ENCODE measurements around the gene FAM204A. TPM values are rescaled to one million over a fixed set of nuclear protein-coding genes. Genes with fewer than 3 reads are reported as not detected.

FAM204A gene
- polyA plus RNA-seq (ENCODE audit: insufficient read length): 37.5 TPM

- peak; percentile 95 for DNase-seq
Measured at GRCh38 chr10:118341791-118342637, at the start of gene FAM204A. Gene FAM204A (minus strand): TSS chr10:118342324. CDS start chr10:118336415, 5,909 bp downstream.

GRCh38 chr10:118383699-118384098, 41.6 kb upstream of the FAM204A start:
- no peak for DNase-seq

GRCh38 chr10:118383063-118383689, 41.1 kb upstream of the FAM204A start:
- no peak for DNase-seq

GRCh38 chr10:118374404-118374803, 32.3 kb upstream of the FAM204A start:
- no peak for DNase-seq

- DNase-seq: no peak
Measured at GRCh38 chr10:118373786-118374185, 31.7 kb upstream of the FAM204A start.

- DNase-seq: no peak
Measured at GRCh38 chr10:118370499-118370898, 28.4 kb upstream of the FAM204A start.

- no peak for DNase-seq
Measured at GRCh38 chr10:118369641-118370205, 27.6 kb upstream of the FAM204A start.

GRCh38 chr10:118365702-118366101, 23.6 kb upstream of the FAM204A start:
- DNase-seq: no peak

- no peak for DNase-seq
Measured at GRCh38 chr10:118362103-118362502, 20.0 kb upstream of the FAM204A start.

- DNase-seq: no peak
Measured at GRCh38 chr10:118358327-118358726, 16.2 kb upstream of the FAM204A start.

GRCh38 chr10:118357841-118358240, 15.7 kb upstream of the FAM204A start:
- no peak for DNase-seq

GRCh38 chr10:118356628-118357027, 14.5 kb upstream of the FAM204A start:
- no peak for DNase-seq

GRCh38 chr10:118355234-118355633, 13.1 kb upstream of the FAM204A start:
- no peak for DNase-seq

- DNase-seq: no peak
Measured at GRCh38 chr10:118349235-118349634, 7.1 kb upstream of the FAM204A start.

GRCh38 chr10:118343549-118343948, 1.4 kb upstream of the FAM204A start:
- DNase-seq: no peak

GRCh38 chr10:118343115-118343514, 991 bp upstream of the FAM204A start:
- DNase-seq: no peak

- DNase-seq: no peak
Measured at GRCh38 chr10:118342638-118343020, 505 bp upstream of the FAM204A start.

- DNase-seq: no peak
Measured at GRCh38 chr10:118340486-118340885, 1.6 kb downstream of the FAM204A start.

- no peak for DNase-seq
Measured at GRCh38 chr10:118339111-118339510, 3.0 kb downstream of the FAM204A start.

GRCh38 chr10:118337356-118337755, 4.8 kb downstream of the FAM204A start:
- no peak for DNase-seq

GRCh38 chr10:118333871-118334270, 8.3 kb downstream of the FAM204A start:
- no peak for DNase-seq

GRCh38 chr10:118332948-118333710, 9.0 kb downstream of the FAM204A start:
- DNase-seq: no peak

- DNase-seq: no peak
Measured at GRCh38 chr10:118332236-118332635, 9.9 kb downstream of the FAM204A start.
